Kidney epithelial cell (primary cell): ENCODE data around the gene ZNF277. TPM values are rescaled to one million over a fixed set of nuclear protein-coding genes. Genes with fewer than 3 reads are reported as not detected.
A peak's percentile ranks its signal among the peaks of the same experiment; 100 is the strongest.

Experiments
- DNase-seq: peaks from one replicate; pipeline ENCODE4 v3.0.0-alpha.2; 2010; ENCODE audit warnings: low read depth
- H3K27me3 ChIP-seq: 2 replicates; pipeline ENCODE4 v1.6.0; 2011; ENCODE audit warnings: low read length; ENCODE audit not compliant: control insufficient read depth, insufficient read depth
- H3K36me3 ChIP-seq: 2 replicates; pipeline ENCODE4 v1.5.1; 2011; ENCODE audit warnings: low read length; ENCODE audit not compliant: control insufficient read depth, insufficient read depth
- H3K4me3 ChIP-seq: 2 replicates; pipeline ENCODE4 v1.5.1; 2011; ENCODE audit warnings: low read depth, mild to moderate bottlenecking, control low read depth, low read length
- total RNA-seq: library from RNA; depleted of rRNA; stranded (reverse); fragments of >200 nt; gene quantifications from 2 replicates; pipeline ENCODE4 v1.2.3, GENCODE V29; 2015
- TF ChIP-seq, protein P1 (sequence below): IDR thresholded peaks from 2 replicates; pipeline ENCODE4 v1.5.1; 2011; ENCODE audit warnings: mild to moderate bottlenecking, moderate library complexity, low read length, control low read depth, inconsistent platforms; ENCODE audit not compliant: insufficient read depth, poor library complexity, severe bottlenecking

Gene ZNF277
- total RNA-seq, 1 donor from 2014 or later: 34.6 TPM

DNA sequence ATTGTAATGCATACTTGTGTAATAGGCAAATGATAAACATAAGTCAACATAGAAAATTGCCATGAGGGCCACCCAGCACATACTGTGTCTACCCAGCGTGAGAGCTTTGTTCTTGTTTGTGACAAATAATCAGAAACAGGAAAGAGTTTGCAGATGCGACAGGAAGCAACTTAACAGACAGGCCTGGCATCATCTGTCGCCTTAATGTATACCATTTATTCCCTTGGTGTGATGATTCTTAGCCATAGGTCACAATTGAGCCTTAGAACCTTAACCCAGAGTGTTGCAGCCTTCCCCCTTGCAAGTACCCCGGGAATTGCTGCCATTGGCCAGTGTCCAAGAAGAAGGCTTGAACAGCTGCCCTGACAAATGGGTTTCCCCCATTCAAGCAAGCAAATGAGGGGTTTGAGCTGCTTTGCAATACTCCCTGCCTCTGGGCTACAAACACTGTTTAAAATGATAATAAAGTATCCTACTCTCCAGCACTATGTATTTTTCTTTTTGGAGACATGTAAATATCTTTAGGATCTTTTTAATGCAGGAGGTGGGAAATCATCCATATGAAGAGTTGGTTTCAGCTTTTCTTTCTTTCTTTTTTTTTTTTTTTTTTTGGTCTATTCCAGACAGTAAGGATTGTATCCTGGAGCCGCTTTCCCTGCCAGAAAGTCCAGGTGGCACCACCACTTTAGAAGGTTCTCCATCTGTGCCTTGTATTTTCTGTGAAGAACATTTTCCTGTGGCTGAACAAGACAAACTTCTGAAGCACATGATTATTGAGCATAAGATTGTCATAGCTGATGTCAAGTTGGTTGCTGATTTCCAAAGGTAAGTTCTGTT is 80.0 kb downstream of the ZNF277 start:
- TF ChIP-seq, protein P1, sequence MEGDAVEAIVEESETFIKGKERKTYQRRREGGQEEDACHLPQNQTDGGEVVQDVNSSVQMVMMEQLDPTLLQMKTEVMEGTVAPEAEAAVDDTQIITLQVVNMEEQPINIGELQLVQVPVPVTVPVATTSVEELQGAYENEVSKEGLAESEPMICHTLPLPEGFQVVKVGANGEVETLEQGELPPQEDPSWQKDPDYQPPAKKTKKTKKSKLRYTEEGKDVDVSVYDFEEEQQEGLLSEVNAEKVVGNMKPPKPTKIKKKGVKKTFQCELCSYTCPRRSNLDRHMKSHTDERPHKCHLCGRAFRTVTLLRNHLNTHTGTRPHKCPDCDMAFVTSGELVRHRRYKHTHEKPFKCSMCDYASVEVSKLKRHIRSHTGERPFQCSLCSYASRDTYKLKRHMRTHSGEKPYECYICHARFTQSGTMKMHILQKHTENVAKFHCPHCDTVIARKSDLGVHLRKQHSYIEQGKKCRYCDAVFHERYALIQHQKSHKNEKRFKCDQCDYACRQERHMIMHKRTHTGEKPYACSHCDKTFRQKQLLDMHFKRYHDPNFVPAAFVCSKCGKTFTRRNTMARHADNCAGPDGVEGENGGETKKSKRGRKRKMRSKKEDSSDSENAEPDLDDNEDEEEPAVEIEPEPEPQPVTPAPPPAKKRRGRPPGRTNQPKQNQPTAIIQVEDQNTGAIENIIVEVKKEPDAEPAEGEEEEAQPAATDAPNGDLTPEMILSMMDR: no peak
- no peaks in the 10 kb centered on the region for H3K27me3 ChIP-seq
- no peaks in the 10 kb centered on the region for H3K36me3 ChIP-seq
- H3K4me3 ChIP-seq: no peak overlapping the region
- no peak for DNase-seq

DNA sequence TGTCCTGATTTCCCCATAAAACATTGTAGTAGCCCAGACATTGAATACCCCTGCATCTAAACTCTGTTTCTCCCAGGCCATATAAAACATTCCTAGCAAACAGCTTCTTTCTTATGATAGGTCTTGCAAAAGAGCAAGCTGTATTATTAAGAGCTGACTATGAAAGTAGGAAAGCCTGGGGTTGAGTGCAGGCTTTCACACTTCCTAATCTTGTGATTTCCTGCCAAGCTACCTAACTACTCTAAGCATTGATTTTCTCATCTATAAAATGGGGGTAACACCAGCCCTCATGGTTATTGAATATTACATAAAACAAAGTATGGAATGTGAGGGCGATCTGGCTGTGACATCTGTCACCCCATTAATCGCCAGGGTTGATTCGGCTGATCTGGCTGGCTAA is 81.8 kb downstream of the ZNF277 start:
- no peak for DNase-seq
- Histone ChIP-seq H3K36me3 (no peaks in the 10 kb centered on the region), H3K27me3 (no peaks in the 10 kb centered on the region), H3K4me3 (no peak overlapping the region)
- TF ChIP-seq, protein P1: no peak

DNA sequence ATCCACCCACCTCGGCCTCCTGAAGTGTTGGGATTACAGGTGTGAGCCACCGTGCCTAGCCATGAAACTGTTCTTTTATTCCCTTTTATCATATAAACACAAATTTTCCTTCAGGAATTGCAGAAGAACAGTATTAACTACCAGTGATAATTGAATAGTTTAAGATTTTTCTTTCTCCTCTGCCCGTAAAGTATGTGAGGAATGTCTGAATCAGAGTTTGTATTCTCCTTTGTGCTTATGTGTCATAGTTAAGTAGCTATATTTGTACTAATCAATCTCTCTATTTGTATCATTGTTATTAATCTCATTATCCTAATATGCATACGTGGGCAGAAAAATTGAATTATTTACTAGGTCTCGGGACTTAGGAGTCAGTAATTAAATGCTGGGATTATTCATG is 83.6 kb downstream of the ZNF277 start:
- TF ChIP-seq, protein P1: no peak
- no peaks in the 10 kb centered on the region for H3K27me3 ChIP-seq
- DNase-seq: peak; percentile 19
- H3K36me3 ChIP-seq: no peaks in the 10 kb centered on the region
- H3K4me3 ChIP-seq: no peak overlapping the region

DNA sequence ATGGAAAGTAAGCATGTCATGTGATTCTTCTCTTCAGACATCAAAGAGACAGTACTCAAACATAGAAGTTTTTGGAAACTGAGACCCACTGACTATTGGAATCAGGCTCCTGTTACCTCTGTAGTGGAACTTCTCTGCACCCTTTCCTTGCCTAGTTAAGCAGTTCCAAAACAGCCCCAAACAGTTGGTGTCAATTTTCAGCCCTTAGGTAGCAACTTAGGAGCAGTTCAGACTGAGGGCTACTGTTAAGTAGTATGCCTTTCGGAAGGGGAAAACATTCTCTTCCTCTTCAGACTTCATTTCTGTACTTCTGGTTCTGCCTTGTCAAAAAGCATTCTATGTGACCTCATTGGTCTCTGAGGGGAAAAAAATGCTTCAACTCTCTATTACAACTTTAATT is 85.7 kb downstream of the ZNF277 start:
- H3K27me3 ChIP-seq: no peaks in the 10 kb centered on the region
- no peak for DNase-seq
- H3K4me3 ChIP-seq: no peak overlapping the region
- TF ChIP-seq, protein P1: no peak
- no peaks in the 10 kb centered on the region for H3K36me3 ChIP-seq

DNA sequence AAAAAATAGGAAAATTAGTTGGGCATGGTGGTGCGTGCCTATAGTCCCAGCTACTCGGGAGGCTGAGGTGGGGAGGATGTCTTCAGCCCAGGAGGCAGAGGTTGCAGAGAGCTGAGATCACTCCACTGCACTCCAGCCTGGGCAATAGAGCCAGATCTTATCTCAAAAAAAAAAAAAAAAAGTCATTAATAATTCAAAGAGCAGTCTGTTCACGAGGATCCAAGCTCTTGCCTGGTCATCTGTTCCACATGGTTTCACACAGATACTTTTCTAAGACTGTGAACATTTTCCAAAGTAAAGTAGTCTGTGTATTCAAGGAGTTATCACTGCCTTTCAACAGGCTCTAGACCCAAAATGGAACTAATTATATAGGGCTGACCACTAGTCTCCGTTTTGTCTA is 86.9 kb downstream of the ZNF277 start:
- TF ChIP-seq, protein P1: no peak
- peak; percentile 2 for DNase-seq

DNA sequence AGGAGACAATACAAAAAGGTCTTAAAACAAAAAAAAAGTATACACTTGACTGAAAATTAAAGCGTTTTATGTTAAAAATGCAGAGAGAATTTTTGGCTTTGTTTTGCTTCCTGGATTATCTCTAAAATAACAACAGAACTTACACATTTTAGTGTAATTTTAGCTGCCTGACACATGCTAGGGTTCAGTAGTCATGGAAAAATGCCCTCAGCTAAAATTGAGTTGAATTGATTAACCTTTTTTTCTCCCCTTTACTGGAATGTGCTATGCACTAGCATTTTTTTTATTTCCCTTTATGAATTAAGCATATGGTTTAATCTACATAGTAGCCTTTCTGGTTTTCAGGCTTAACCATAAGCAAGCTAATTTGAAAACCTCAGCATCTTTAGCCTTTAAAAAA is 89.9 kb downstream of the ZNF277 start:
- DNase-seq: no peak
- Histone ChIP-seq H3K36me3 (no peaks in the 10 kb centered on the region), H3K4me3 (no peak overlapping the region), H3K27me3 (no peaks in the 10 kb centered on the region)
- TF ChIP-seq, protein P1: no peak

More for the DNA sequence above, 86.9 kb downstream of the ZNF277 start:
- H3K36me3 ChIP-seq: no peaks in the 10 kb centered on the region
- no peaks in the 10 kb centered on the region for H3K27me3 ChIP-seq
- H3K4me3 ChIP-seq: no peak overlapping the region
